ENCODE results near the gene STMN3.
"Not testable (repeated sequence)": the region's sequence is repeated elsewhere in the genome, so short reads cannot be mapped to it uniquely, and the experiment has no call there.

STMN3 gene

GRCh38 chr20:63678667-63679465 is 25.6 kb upstream of the STMN3 start:
- no peak for DNase-seq (ENCODE audit: low read depth)

DNA sequence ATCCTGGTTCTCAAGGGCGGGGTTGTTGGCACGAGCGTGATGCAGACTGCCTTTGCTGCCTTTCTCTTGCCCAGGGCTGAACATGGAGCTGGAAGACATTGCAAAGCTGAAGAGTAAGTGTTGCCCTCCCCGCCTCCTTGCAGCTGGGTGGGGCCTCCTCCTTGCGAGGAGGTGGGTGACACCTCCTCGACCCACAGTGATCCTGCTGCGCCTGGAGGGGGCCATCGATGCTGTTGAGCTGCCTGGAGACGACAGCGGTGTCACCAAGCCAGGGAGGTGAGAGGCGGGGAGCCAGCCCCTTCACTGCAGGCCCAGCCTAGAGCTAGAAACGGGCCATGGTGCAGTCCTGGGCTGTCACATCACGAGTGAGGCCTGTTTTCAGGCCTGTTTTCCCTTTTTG is 24.8 kb upstream of the STMN3 start:
- no peak for DNase-seq (ENCODE audit: low read depth)

DNA sequence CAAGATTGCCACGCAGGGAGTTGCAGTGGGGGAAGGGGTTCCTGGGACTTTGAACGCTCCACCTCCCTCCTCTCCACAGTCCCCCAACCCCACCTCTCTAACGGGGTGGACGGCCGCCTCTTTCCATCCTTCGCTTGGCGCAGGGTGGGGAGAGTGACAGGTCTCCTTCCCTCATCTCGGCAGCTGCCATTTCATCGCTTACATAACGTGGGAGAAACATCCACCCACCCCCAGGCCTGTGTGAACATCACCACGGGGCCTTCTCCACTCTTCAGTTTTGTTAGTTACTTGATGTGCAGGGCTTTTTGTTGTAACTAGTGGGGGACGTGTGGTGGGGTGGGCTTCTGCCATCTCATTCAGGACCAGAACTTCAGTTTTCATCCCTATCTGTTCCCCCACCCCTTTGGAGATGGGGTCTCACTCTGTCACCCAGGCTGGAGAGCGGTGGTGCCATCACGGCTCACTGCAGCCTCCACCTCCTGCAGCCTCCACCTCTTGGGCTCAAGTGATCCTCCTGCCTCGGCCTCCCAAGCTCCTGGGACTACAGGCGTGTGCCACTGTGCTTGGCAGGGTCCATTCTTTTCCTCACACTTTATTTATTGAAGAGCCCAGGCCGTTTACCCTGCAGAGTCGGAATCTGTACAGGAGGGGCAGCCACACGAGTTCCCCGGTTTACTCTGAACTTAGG is 22.6 kb upstream of the STMN3 start:
- no peak for DNase-seq (ENCODE audit: low read depth)

DNA sequence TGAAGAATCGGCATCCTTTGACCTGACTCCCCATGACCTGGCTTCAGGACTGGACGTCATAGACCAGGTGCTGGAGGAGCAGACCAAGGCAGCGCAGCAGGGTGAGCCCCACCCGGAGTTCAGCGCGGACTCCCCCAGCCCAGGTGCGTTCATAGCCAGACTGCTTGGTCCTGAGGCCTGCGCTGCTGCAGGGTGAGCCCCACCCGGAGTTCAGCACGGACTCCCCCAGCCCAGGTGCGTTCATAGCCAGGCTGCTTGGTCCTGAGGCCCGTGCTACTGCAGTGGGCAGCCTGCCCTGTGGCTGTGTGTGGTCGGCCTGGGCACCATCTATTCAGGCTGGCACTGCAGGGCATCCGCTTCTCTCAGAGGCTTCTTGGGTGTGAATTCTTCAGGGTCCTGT is 20.7 kb upstream of the STMN3 start:
- DNase-seq (ENCODE audit: low read depth), result no peak

DNA sequence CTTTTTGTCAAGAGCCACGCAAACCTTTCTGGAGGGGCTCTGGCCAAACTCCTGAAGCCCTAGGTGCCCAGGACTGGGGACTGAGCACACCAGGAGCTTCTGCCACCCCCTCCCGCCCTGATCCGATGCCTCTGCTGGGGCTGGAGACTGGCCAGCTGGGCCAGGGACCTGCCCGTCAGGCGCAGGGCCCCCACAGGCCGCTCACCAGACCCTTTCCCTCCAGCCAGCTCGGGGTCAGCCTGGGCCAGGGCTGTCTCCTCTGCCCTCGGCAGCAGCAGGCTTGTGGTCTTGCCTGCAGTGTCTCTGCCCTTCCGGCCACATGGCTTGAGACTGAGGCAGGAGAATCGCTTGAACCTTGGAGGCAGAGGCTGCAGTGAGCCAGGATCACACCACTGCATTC is 19.4 kb upstream of the STMN3 start:
- no peak for DNase-seq (ENCODE audit: low read depth)

- DNase-seq (ENCODE audit: low read depth), result not testable (repeated sequence)
Observed at GRCh38 chr20:63671695-63672094, 18.5 kb upstream of the STMN3 start.

- no peak for DNase-seq (ENCODE audit: low read depth)
Observed at GRCh38 chr20:63668351-63668750, 15.1 kb upstream of the STMN3 start.

- DNase-seq (ENCODE audit: low read depth), result no peak
Observed at GRCh38 chr20:63667858-63668257, 14.6 kb upstream of the STMN3 start.

DNA sequence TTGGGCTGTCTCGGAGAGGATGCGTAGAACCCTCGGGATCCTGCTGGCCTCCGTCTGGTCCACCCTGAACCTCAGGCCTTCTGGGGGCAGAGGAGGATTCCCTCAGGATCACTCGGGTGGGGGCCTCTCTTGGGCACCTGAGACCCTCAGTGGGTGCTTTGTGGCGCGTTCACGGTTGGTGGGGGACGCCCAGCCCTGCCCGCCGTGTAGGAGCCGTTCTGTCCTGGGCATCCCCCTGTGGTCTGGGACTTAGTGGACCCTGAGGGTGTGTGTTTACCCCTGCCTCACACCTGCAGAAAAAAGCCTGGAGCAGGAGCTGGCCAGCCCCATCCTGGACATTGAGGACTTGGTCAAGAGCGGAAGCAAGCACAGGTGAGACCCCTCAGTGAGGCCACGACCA is 12.5 kb upstream of the STMN3 start:
- DNase-seq (ENCODE audit: low read depth), result no peak

- no peak for DNase-seq (ENCODE audit: low read depth)
Observed at GRCh38 chr20:63664861-63665594, 11.8 kb upstream of the STMN3 start.

DNA sequence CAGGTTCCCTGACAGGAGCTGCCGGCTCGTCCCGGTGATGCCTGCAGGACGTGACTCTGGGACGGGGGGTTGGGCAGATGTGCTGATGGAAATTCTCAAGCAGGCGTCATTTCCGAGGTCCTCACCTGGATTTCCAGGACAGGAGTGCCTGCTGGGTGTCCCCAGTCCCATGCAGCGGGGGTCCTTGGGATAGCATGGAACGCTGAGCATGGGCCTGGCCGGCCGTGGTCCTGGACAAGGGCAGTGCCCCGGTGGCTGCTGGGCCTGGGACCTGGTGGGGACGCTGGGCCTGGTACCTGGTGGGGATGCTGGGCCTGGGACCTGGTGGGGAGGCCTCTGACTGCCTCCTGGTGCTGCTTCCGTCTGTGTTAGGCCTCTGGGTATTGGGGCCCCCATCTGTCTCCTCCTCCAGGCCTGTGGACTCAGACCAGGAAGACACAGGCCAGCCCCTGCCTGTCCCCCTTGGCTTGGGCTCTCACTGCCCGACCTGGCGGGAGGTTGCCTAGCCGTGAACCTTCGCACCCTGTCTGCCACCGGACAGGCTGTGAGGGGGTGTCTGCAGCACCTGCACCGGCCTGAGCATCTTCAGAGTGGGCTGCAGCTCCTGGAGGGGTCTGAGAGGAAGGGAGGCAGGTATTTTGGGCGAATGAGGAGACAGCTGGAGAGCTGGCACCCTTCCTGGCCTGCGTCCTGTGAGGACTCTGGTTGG is 11.1 kb upstream of the STMN3 start:
- DNase-seq (ENCODE audit: low read depth), result no peak

DNA sequence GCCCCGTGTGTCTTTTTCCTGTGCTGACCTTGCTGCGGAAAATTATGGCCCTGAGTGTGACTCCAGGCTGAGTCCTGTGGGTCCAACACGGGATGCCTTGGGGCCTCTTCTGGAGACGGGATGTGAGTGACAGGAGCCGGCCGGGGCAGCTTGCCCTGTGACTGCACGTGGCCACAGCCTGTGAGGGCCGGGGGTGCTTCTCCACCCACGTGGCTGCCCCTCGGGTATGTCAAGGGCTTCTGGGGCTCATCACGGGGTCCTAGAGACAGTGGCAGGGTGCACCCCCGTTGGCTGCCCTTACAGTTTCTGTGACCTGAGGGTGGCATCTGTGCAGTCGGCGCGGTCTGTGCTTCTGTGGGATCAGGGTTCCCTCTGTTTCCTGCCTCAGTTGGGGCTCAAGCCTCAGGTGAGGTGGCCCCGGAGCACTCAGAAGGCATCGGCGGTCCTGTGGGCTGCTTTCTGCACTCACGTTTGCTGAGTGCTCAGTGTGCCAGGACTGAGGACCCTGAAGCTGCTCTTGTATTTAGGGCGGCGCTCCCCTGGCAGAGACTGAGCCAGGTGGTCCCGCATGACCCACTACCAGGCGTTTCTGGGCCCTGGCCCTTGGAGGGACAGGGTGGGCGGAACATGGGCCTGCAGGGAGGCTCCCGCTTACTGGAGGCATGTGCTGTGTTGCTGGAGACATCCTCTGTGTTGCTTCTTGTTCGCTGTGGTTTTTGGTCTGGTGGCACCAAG is 10.3 kb upstream of the STMN3 start:
- DNase-seq (ENCODE audit: low read depth), result no peak

- no peak for DNase-seq (ENCODE audit: low read depth)
Observed at GRCh38 chr20:63662813-63663189, 9.6 kb upstream of the STMN3 start.

GRCh38 chr20:63661959-63662812 is 9.0 kb upstream of the STMN3 start:
- DNase-seq (ENCODE audit: low read depth), result no peak

- no peak for DNase-seq (ENCODE audit: low read depth)
Observed at GRCh38 chr20:63661108-63661507, 7.9 kb upstream of the STMN3 start.

GRCh38 chr20:63660622-63661021 is 7.4 kb upstream of the STMN3 start:
- no peak for DNase-seq (ENCODE audit: low read depth)

DNA sequence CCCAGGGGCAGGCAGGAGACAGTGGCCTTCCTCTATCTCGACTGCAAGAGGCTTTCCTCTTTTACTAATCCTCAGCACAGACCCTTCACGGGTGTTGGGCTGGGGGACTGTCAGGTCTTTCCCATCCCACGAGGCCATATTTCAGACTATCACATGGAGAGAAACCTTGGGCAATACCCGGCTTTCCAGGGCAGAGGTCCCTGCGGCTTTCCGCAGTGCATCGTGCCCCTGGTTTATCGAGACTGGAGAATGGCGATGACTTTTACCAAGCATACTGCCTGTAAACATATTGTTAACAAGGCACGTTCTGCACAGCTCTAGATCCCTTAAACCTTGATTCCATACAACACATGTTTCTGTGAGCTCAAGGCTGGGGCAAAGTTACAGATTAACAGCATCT is 7.0 kb upstream of the STMN3 start:
- not testable (repeated sequence) for DNase-seq (ENCODE audit: low read depth)

DNA sequence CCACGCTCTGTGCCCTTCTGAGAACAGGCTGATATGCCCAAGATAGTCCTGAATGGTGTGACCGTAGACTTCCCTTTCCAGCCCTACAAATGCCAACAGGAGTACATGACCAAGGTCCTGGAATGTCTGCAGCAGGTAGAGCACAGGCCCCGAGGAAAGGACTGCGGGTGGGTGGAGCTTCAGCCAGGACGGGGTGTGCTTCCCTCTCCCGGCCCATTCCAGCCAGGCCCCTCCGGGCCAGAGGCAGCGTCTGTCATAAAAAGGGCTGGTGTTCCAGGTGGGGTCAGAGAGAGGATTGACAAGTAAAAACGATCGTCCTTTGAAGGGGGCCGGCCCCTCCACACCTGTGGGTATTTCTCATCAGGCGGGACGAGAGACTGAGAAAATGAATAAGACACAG is 6.1 kb upstream of the STMN3 start:
- no peak for DNase-seq (ENCODE audit: low read depth)

DNA sequence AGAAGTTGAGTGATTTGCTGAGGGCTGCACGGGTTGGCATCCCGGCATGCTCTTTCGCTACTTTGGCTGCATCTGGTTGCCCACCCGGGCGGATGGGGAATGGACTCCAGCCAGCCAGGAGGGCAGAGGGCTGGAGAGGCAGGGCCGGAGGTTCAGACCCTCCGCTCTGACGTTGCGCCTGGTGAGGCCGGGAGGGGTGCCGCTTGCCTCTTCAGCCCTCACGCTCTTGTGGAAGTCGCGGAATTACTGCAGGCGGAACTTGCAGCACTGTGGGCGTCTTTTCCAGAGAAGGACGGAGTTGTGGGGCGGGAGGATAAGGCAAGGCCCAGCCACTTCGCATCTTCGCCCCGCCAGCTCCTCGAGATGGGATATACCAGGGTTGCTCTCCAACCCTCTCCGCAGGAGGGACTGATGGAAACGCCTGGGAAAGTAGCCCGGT is 5.5 kb upstream of the STMN3 start:
- no peak for DNase-seq (ENCODE audit: low read depth)

- DNase-seq (ENCODE audit: low read depth), result peak; percentile 92
Observed at GRCh38 chr20:63657937-63658748, 4.9 kb upstream of the STMN3 start, which contains the start of gene RTEL1. Gene RTEL1, plus strand, starts transcription at chr20:63658312. Its CDS starts 1,091 bp downstream, at chr20:63659403.

Data from stimulated activated CD8-positive, alpha-beta memory T cell treated with anti-CD3 and anti-CD28 coated beads, Interleukin-15, amount 100 ng/mL, for 24 hours (primary cell).